K562 (cell line): ENCODE data around the gene ZNF366. TPM values are rescaled to one million over a fixed set of nuclear protein-coding genes. Genes with fewer than 3 reads are reported as not detected.

ENCODE experiments used
- ATAC-seq: fragments of 200-7000 bp; cut with Tn5 transposase; 3 replicates; pipeline ENCODE4 v1.9.1; 2020; ENCODE audit warnings: moderate library complexity
- BruUV-seq: library from RNA; stranded (reverse); fragments of 400-500 nt; replicated peaks from 2 replicates; lab custom pipeline; 2021; lab: Mats Ljungman, UMichigan
- CTCF ChIA-PET: fragments of 300-600 bp; formaldehyde crosslinking; extraction: SDS; loops from one replicate; lab custom pipeline; 2021; ENCODE audit warnings: low intra/inter-chr PET ratio; lab: Yijun Ruan, JAX
- POLR2A ChIA-PET: fragments of 300-600, 350-650 bp; sonication (Branson Sonifier 250); formaldehyde crosslinking; extraction: SDS; loops from one replicate; lab custom pipeline; 2021; ENCODE audit warnings: antibody characterized with exemption, inconsistent platforms; lab: Yijun Ruan, JAX
- DNase-seq, 4 experiments: peaks; one replicate each; pipeline versions ENCODE4 v3.0.0 to v3.0.0-alpha.2; 2011 to 2018; ENCODE audit warnings: low spot score in 3 of 4, mixed read lengths in 3 of 4; ENCODE audit errors: extremely low read depth in 1 of 4
- FAIRE-seq: peaks from 2 replicates; lab custom pipeline; 2011; peaks lifted over from hg19 to GRCh38; lab: Jason Lieb, UNC
- H2AFZ ChIP-seq: 2 replicates; pipeline ENCODE4 v1.6.0; 2011; ENCODE audit warnings: low read depth, low read length, control low read depth, inconsistent platforms
- H3K27ac ChIP-seq: fragments of 200-600 bp; 3 replicates; pipeline ENCODE4 v1.8.0; 2011; ENCODE audit warnings: low read depth, mild to moderate bottlenecking, control low read depth, inconsistent platforms, low read length, moderate library complexity, mixed read lengths; ENCODE audit errors: extremely low read depth
- H3K27me3 ChIP-seq, 2 experiments: fragments of 300-600 bp in 1 of 2; 2 replicates in 1 of 2; 3 replicates in 1 of 2; pipeline versions ENCODE4 v1.6.0 to v1.8.0; 2011; ENCODE audit warnings: inconsistent platforms in 2 of 2, low read length in 2 of 2, mild to moderate bottlenecking in 1 of 2, mixed read lengths in 1 of 2, moderate library complexity in 1 of 2; ENCODE audit not compliant: control insufficient read depth in 2 of 2, insufficient read depth in 2 of 2
- H3K36me3 ChIP-seq: fragments of 300-600 bp; 3 replicates; pipeline ENCODE4 v1.8.0; 2011; ENCODE audit warnings: mild to moderate bottlenecking, low read length, inconsistent platforms; ENCODE audit not compliant: control insufficient read depth, insufficient read depth
- H3K4me1 ChIP-seq, 2 experiments: fragments of 200-600 bp in 1 of 2; replicated peaks in 1 of 2; 2 replicates in 1 of 2; 3 replicates in 1 of 2; pipeline versions ENCODE4 v1.5.1 to v1.8.0; 2011; ENCODE audit warnings: inconsistent platforms in 2 of 2, low read length in 2 of 2, mild to moderate bottlenecking in 1 of 2, mixed read lengths in 1 of 2, moderate library complexity in 1 of 2; ENCODE audit not compliant: control insufficient read depth in 2 of 2, insufficient read depth in 2 of 2
- H3K4me2 ChIP-seq: 2 replicates; pipeline ENCODE4 v1.6.1; 2011; ENCODE audit warnings: low read length, control low read depth, inconsistent platforms, mixed read lengths; ENCODE audit not compliant: insufficient read depth
- H3K4me3 ChIP-seq: fragments of 200-600 bp; sonication (generic), shearing (Covaris generic); 2 replicates; pipeline ENCODE4 v1.5.1; 2016; ENCODE audit warnings: control low read depth, inconsistent platforms
- H3K79me2 ChIP-seq: fragments of 200-600 bp; 3 replicates; pipeline ENCODE4 v1.8.0; 2011; ENCODE audit warnings: low read length, inconsistent platforms; ENCODE audit not compliant: control insufficient read depth, insufficient read depth
- H3K9ac ChIP-seq, 2 experiments: 2 replicates each; pipeline versions ENCODE4 v1.6.0 to v1.6.1; 2011; ENCODE audit warnings: low read depth in 2 of 2, low read length in 2 of 2, control low read depth in 1 of 2, inconsistent platforms in 1 of 2, mild to moderate bottlenecking in 1 of 2, mixed read lengths in 1 of 2; ENCODE audit not compliant: insufficient read depth in 1 of 2
- H3K9me1 ChIP-seq: one replicate; pipeline ENCODE4 v1.6.0; 2011; ENCODE audit warnings: inconsistent platforms, mild to moderate bottlenecking, low read length, moderate library complexity; ENCODE audit not compliant: control insufficient read depth, insufficient read depth
- H3K9me3 ChIP-seq: replicated peaks from 2 replicates; pipeline ENCODE4 v1.5.1; 2011; ENCODE audit warnings: low read depth, low read length, inconsistent platforms; ENCODE audit not compliant: control insufficient read depth, insufficient read depth
- H4K20me1 ChIP-seq: replicated peaks from 2 replicates; pipeline ENCODE4 v1.6.1; 2011; ENCODE audit warnings: low read length, inconsistent platforms, mixed read lengths; ENCODE audit not compliant: control insufficient read depth, insufficient read depth
- BHLHE40 ChIP-seq: IDR thresholded peaks from 2 replicates; pipeline ENCODE4 v1.6.1; 2011; ENCODE audit warnings: low read length, improper control_type of control experiment
- C11orf30 ChIP-seq: fragments of 450-650 bp; IDR thresholded peaks from 2 replicates; pipeline ENCODE4 v1.6.1; 2016; ENCODE audit warnings: low read depth, mild to moderate bottlenecking
- CREM ChIP-seq: IDR thresholded peaks from 2 replicates; pipeline ENCODE4 v1.6.1; 2014; ENCODE audit warnings: antibody characterized with exemption, low read depth
- CTBP1 ChIP-seq: fragments of 450-650 bp; IDR thresholded peaks from 2 replicates; pipeline ENCODE4 v1.6.1; 2016; ENCODE audit warnings: borderline replicate concordance
- ETV1 ChIP-seq: fragments of 450-650 bp; conservative IDR thresholded peaks from 2 replicates; pipeline ENCODE4 v1.6.1; 2016; ENCODE audit warnings: missing genetic modification characterization, control low read depth, low read depth, missing compliant biosample characterization
- HDAC1 ChIP-seq, 2 experiments: fragments of 450-650 bp; IDR thresholded peaks; 2 replicates each; pipeline ENCODE4 v1.6.1; 2016 to 2017; ENCODE audit warnings: inconsistent platforms in 1 of 2, mild to moderate bottlenecking in 1 of 2, moderate library complexity in 1 of 2
- MAFF ChIP-seq: IDR thresholded peaks from 2 replicates; pipeline ENCODE4 v1.6.1; 2012; ENCODE audit warnings: low read length, improper control_type of control experiment
- MAFG ChIP-seq: fragments of 450-650 bp; conservative IDR thresholded peaks from 2 replicates; pipeline ENCODE4 v1.6.1; 2016; ENCODE audit warnings: missing genetic modification characterization, missing compliant biosample characterization
- MAFK ChIP-seq: IDR thresholded peaks from 2 replicates; pipeline ENCODE4 v1.6.1; 2011; ENCODE audit warnings: low read length, improper control_type of control experiment
- NR3C1 ChIP-seq: sonication (generic); formaldehyde crosslinking; IDR thresholded peaks from 2 replicates; pipeline ENCODE4 v1.8.1; 2022; ENCODE audit warnings: missing genetic modification reagents
- SAP30 ChIP-seq: fragments of 200-600 bp; sonication (generic); IDR thresholded peaks from 2 replicates; pipeline ENCODE4 v1.6.1; 2012; ENCODE audit warnings: borderline replicate concordance, low read depth, mild to moderate bottlenecking, moderate library complexity, low read length, control low read depth, inconsistent platforms; ENCODE audit not compliant: insufficient read depth, poor library complexity, severe bottlenecking
- ZEB2 ChIP-seq: fragments of 450-650 bp; IDR thresholded peaks from 2 replicates; pipeline ENCODE4 v1.6.1; 2016
- ZNF124 ChIP-seq: sonication (generic); formaldehyde crosslinking; IDR thresholded peaks from 2 replicates; pipeline ENCODE4 v1.8.1; 2022; ENCODE audit warnings: missing genetic modification reagents
- ZNF197 ChIP-seq: fragments of 200-800 bp; sonication (Bioruptor generic); IDR thresholded peaks from 2 replicates; pipeline ENCODE4 v1.6.1; 2016; ENCODE audit warnings: low read depth, missing genetic modification characterization, missing compliant biosample characterization
- ZNF76 ChIP-seq: fragments of 250-450 bp; sonication (Bioruptor Pico); IDR thresholded peaks from 2 replicates; pipeline ENCODE4 v1.4.0; 2020; ENCODE audit warnings: mild to moderate bottlenecking, moderate library complexity, borderline replicate concordance
- WGBS: fragments of 100-300 bp; shearing (Covaris generic); methylation state at CpG from one replicate; pipeline ENCODE4 v1.1.6; 2016; ENCODE audit warnings: low coverage, mixed read lengths; ENCODE audit not compliant: insufficient coverage; ENCODE audit errors: missing lambda C conversion rate; 5-methylcytosine and 5-hydroxymethylcytosine counted together
- in situ Hi-C: fragments of 300-500 bp; cut with MboI; formaldehyde crosslinking; loops from 4 replicates; pipeline ENCODE4 v1.15.0; 2018; ENCODE audit warnings: inconsistent platforms, mixed read lengths
- intact Hi-C: fragments of 100-400 bp; cut with micrococcal nuclease; formaldehyde crosslinking; loops from 2 replicates; pipeline ENCODE4 v1.14.2; 2022
- polyA plus RNA-seq, 8 experiments: library from polyadenylated mRNA; depleted of rRNA in 4 of 8; stranded (reverse) in 5 of 8; unstranded in 3 of 8; fragments of >200 nt; fragmentation: Nextera tagmentation in 2 of 8; fragmentation: Illumina TruSeq in 1 of 8; extraction: Ambion mirVana in 2 of 8; extraction: Trizol in 1 of 8; gene quantifications; 2 replicates each; pipeline versions ENCODE4 v1.2.1 to v1.2.3, GENCODE V29; 2011 to 2014; ENCODE audit warnings: inconsistent platforms in 1 of 8, missing spikeins in 1 of 8
- total RNA-seq, 7 experiments: library from RNA; depleted of rRNA in 6 of 7; stranded (reverse); fragments of >200 nt in 6 of 7; fragmentation: Illumina TruSeq in 2 of 7; extraction: Trizol in 2 of 7; gene quantifications; 2 replicates each; pipeline versions ENCODE4 v1.2.1 to v1.2.3, GENCODE V29; 2011 to 2021; ENCODE audit warnings: low replicate concordance in 1 of 7
- TF ChIP-seq, protein P1 (sequence below): fragments of 450-650 bp; IDR thresholded peaks from 2 replicates; pipeline ENCODE4 v1.6.1; 2017; ENCODE audit warnings: antibody characterized with exemption, mild to moderate bottlenecking
- TF ChIP-seq, protein P2 (sequence below): fragments of 250-450 bp; sonication (Bioruptor Pico); IDR thresholded peaks from 2 replicates; pipeline ENCODE4 v1.8.0; 2022; ENCODE audit warnings: inconsistent platforms

Gene ZNF366
- total and polyA plus RNA-seq, 9 of the 15 experiments (the other 6 are each of a cell fraction or from before 2014, with no cell fraction given), result not detected

DNA sequence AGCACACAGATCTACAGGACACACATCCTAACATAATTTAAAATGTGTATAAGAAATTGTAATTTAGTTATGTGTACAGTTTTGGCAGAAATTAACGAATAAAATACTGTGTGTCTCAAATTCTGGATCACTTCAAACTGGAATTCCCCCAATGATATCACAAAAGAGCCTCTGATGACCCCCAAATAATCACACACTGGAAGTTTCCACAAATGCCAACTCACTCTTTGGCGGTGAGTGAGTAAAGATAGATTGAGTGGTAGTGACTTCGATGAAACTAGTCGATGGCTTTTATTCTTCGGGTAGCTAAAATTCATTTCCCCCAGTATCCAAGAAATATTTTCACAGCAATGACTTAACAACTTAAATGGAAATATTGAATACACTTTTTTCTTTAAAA is 2.2 kb downstream of the ZNF366 start (continued):
- TF ChIP-seq SAP30 (no peak), ZNF124 (CRISPR knock-in tag) (no peak), ZNF76 (CRISPR knock-in tag) (no peak)
- TF ChIP-seq, protein P1, sequence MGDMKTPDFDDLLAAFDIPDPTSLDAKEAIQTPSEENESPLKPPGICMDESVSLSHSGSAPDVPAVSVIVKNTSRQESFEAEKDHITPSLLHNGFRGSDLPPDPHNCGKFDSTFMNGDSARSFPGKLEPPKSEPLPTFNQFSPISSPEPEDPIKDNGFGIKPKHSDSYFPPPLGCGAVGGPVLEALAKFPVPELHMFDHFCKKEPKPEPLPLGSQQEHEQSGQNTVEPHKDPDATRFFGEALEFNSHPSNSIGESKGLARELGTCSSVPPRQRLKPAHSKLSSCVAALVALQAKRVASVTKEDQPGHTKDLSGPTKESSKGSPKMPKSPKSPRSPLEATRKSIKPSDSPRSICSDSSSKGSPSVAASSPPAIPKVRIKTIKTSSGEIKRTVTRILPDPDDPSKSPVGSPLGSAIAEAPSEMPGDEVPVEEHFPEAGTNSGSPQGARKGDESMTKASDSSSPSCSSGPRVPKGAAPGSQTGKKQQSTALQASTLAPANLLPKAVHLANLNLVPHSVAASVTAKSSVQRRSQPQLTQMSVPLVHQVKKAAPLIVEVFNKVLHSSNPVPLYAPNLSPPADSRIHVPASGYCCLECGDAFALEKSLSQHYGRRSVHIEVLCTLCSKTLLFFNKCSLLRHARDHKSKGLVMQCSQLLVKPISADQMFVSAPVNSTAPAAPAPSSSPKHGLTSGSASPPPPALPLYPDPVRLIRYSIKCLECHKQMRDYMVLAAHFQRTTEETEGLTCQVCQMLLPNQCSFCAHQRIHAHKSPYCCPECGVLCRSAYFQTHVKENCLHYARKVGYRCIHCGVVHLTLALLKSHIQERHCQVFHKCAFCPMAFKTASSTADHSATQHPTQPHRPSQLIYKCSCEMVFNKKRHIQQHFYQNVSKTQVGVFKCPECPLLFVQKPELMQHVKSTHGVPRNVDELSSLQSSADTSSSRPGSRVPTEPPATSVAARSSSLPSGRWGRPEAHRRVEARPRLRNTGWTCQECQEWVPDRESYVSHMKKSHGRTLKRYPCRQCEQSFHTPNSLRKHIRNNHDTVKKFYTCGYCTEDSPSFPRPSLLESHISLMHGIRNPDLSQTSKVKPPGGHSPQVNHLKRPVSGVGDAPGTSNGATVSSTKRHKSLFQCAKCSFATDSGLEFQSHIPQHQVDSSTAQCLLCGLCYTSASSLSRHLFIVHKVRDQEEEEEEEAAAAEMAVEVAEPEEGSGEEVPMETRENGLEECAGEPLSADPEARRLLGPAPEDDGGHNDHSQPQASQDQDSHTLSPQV, result no peak

DNA sequence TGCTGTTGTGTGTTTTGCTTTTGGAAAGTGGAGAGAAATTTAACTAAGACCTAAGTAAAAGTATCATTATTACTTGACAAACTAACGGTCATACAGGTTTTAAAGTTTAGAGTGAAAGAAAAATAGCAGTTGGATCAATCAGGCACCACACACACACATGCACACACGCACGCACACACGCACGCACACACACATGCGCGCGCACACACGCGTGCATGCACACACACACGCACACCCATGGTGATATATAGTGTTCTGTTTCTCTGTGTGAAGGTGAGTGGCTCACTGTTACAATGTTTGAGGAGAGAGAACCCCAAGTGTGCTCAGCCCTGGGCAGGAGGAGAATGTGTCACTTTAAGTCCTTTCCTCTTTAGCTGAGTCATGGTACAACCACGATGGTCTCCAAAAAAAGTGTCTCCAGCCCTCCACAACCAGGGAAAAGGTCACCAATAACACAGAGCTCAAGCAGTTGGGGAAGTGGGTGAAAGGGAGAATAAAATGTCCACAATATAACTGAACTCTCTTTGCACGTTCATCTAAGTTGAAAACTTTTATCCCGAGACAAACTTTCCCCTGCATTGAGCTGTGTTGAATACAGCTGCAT is 3.2 kb downstream of the ZNF366 start:
- peaks cover 4 to 25% of the 10 kb centered on the region in 2 experiments for H3K4me1 ChIP-seq
- 48% methylated on average over 14 of the region's 14 CpGs for WGBS
- in situ Hi-C loops, result no loop called here
- peak overlapping the region; percentile 95 for H2AFZ ChIP-seq
- peak overlapping the region; percentile 17; the same call in 2 of the 3 replicates for H3K27ac ChIP-seq
- no TSS peak for BruUV-seq
- peak overlapping the region; percentile 62 for H3K4me2 ChIP-seq
- no peak overlapping the region; a peak in 1 of 4 replicates for H3K9ac ChIP-seq
- H3K9me1 ChIP-seq, result no peaks in the 10 kb centered on the region
- FAIRE-seq, result peak; percentile 85
- H4K20me1 ChIP-seq, result no peaks in the 10 kb centered on the region
- intact Hi-C loops, result no loop called here
- H3K4me3 ChIP-seq, result no peak overlapping the region
- peak; percentile 30 to 73 (median 46) for DNase-seq
- CTCF ChIA-PET, result no interaction called here
- POLR2A ChIA-PET, result interaction anchor here (0.7 to 1.8 kb wide), 4 partner anchors 9 to 20 kb away, joined by 3 to 8 read pairs (median 4); no protein-coding TSS in a partner anchor
- H3K9me3 ChIP-seq, result no peaks in the 10 kb centered on the region
- no peaks in the 10 kb centered on the region for H3K36me3 ChIP-seq
- ATAC-seq, result peak; percentile 90
- no peaks in the 10 kb centered on the region for H3K79me2 ChIP-seq
- H3K27me3 ChIP-seq, result no peaks in the 10 kb centered on the region
- no peak for TF ChIP-seq CREM
- TF ChIP-seq ZEB2, result no peak
- peak; percentile 97 for TF ChIP-seq MAFG (tag)
- 0 out of 2 replicates have a peak, but pooled peaks have one; percentile 10 for TF ChIP-seq ETV1 (tag)
- TF ChIP-seq CTBP1, result 0 out of 2 replicates have a peak, but pooled peaks have one; percentile 30
- no peak for TF ChIP-seq HDAC1 (IDR thresholded peaks at IDR 0.05)
- TF ChIP-seq MAFK, result peak; percentile 87
- TF ChIP-seq, protein P2, sequence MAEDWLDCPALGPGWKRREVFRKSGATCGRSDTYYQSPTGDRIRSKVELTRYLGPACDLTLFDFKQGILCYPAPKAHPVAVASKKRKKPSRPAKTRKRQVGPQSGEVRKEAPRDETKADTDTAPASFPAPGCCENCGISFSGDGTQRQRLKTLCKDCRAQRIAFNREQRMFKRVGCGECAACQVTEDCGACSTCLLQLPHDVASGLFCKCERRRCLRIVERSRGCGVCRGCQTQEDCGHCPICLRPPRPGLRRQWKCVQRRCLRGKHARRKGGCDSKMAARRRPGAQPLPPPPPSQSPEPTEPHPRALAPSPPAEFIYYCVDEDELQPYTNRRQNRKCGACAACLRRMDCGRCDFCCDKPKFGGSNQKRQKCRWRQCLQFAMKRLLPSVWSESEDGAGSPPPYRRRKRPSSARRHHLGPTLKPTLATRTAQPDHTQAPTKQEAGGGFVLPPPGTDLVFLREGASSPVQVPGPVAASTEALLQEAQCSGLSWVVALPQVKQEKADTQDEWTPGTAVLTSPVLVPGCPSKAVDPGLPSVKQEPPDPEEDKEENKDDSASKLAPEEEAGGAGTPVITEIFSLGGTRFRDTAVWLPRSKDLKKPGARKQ (CRISPR knock-in tag), result peak; percentile 43; the same call in 1 of the 2 replicates
- TF ChIP-seq ZNF197 (CRISPR knock-in tag), result no peak
- TF ChIP-seq BHLHE40, result no peak
- peak; percentile 92 for TF ChIP-seq C11orf30
- peak; percentile 90 for TF ChIP-seq MAFF
- no peak for TF ChIP-seq NR3C1
